Choroid plexus epithelial cell (primary cell): Measurements from ENCODE around the gene MGLL.
"Not testable (repeated sequence)": the region's sequence is repeated elsewhere in the genome, so short reads cannot be mapped to it uniquely, and the experiment has no call there.

ENCODE experiments used
- DNase-seq: peaks from one replicate; pipeline ENCODE4 v3.0.0-alpha.2; 2010; ENCODE audit warnings: low read depth
- H3K4me3 ChIP-seq: 2 replicates; pipeline ENCODE4 v1.5.1; 2011; ENCODE audit warnings: low read depth, mild to moderate bottlenecking, control low read depth, low read length, moderate library complexity
- TF ChIP-seq, protein P1 (sequence below): conservative IDR thresholded peaks from 2 replicates; pipeline ENCODE4 v1.5.1; 2011; ENCODE audit warnings: low read depth, mild to moderate bottlenecking, control low read depth, inconsistent platforms, low read length, moderate library complexity

MGLL gene

DNA sequence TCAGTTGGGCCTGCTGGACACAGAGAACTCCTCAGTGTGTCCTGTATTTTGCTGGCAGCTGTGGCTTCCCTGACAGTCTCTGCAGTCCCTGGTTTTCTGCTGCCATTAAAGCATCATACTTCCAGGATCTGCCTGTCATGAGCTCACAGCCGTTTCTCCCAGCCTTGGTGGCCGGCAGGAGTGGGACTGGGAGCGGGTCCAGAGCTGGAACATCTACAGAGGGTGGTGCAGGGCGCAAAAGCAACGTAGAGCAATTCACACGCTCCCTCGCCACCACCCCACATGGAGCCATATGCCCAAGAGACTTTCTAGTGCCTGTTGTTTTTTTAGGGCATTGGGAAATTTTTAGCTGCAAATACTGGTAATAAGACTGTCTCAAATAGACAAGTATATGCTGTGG is 116.0 kb downstream of the MGLL start:
- TF ChIP-seq, protein P1, sequence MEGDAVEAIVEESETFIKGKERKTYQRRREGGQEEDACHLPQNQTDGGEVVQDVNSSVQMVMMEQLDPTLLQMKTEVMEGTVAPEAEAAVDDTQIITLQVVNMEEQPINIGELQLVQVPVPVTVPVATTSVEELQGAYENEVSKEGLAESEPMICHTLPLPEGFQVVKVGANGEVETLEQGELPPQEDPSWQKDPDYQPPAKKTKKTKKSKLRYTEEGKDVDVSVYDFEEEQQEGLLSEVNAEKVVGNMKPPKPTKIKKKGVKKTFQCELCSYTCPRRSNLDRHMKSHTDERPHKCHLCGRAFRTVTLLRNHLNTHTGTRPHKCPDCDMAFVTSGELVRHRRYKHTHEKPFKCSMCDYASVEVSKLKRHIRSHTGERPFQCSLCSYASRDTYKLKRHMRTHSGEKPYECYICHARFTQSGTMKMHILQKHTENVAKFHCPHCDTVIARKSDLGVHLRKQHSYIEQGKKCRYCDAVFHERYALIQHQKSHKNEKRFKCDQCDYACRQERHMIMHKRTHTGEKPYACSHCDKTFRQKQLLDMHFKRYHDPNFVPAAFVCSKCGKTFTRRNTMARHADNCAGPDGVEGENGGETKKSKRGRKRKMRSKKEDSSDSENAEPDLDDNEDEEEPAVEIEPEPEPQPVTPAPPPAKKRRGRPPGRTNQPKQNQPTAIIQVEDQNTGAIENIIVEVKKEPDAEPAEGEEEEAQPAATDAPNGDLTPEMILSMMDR, result no peak
- H3K4me3 ChIP-seq, result no peak overlapping the region

DNA sequence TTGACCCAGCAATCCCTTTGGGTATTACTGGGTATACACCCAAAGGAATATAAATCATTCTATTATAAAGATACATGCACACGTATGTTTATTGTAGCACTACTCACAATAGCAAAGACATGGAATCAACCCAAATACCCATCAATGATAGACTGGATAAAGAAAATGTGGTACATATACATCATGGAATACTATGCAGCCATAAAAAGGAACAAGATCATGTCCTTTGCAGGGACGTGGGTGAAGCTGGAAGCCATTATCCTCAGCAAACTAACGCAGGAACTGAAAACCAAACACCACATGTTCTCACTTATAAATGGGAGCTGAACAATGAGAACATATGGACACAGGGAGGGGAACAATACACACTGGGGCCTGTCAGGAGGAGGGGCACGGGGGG is 117.5 kb downstream of the MGLL start:
- DNase-seq, result not testable (repeated sequence)

More for the DNA sequence above, 116.0 kb downstream of the MGLL start:
- DNase-seq, result no peak

DNA sequence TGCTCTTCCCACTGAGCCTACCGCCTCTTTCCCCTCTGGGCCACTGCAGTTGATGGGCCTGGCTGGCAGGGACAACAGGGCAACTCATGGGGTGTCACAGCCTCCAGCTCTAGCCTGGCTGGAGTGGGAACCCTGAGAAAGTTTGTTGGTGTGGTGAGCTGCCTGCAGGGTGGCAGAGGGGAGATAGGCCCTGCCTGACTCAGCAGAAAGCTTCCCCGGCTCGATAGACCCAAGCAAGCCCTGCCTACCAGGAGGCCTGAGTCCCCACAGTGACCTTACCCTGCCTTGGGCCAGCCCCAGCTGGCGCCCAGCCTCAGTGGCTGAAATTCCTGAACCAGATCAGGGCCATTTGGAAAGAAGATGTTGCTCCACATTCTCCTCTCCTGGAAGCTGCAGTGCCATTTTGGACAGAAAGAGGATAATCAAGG is 120.2 kb downstream of the MGLL start:
- no peak overlapping the region for H3K4me3 ChIP-seq
- TF ChIP-seq, protein P1, result no peak
- no peak for DNase-seq

More for the DNA sequence above, 117.5 kb downstream of the MGLL start:
- not testable (repeated sequence) for H3K4me3 ChIP-seq

DNA sequence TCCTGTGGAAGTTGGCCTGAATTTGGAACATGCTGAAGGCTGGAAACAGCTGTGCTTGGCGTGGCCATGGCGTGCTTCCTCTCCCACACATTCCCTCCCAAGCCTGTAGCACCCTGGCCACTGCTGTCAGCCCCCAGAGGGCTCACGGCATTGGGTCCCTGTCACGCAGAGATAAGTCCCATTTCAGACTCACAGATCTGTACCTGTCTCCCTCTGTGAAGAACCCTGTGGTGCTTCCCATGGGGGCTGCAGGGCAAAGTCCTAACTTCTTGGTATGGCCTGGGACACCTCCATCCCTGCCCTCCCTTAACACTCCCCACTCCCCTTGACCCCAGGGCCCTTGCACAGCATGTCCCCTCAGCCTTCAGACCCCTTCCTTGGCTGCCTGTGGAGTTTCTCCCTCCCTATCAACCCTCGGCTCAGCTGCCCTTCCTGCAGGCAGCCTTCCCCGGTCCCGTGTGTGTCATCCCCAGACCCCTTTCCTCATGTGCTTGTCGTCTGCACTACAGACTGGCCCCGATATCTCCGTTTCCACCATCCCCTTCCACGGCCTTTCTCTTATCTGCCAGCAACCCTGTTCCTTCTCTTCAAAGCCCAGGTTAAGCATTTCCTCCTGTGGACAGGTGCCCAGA is 120.9 kb downstream of the MGLL start:
- TF ChIP-seq, protein P1, result no peak
- no peak overlapping the region for H3K4me3 ChIP-seq

DNA sequence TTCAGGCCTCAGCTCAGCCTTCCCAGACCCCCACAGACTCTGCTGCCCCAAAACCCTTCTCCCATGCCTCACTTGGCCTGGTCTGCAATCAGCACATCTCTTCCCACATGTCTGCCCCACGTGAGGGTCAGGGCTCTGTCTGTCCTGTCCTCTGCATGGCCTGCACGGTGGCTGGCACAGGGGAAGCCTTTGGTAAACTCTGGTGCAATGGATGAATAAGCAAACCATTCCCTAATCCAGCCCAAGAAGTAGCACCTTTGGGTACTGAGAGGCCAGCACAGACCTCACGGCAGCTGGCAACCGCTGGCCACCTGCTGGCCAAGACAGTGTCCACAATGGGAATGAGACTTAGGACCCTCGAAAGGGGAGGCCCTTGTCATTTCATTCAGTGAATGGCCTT is 121.9 kb downstream of the MGLL start:
- TF ChIP-seq, protein P1, result peak; percentile 6
- no peak for DNase-seq

More for the DNA sequence above, 120.9 kb downstream of the MGLL start:
- DNase-seq, result no peak

DNA sequence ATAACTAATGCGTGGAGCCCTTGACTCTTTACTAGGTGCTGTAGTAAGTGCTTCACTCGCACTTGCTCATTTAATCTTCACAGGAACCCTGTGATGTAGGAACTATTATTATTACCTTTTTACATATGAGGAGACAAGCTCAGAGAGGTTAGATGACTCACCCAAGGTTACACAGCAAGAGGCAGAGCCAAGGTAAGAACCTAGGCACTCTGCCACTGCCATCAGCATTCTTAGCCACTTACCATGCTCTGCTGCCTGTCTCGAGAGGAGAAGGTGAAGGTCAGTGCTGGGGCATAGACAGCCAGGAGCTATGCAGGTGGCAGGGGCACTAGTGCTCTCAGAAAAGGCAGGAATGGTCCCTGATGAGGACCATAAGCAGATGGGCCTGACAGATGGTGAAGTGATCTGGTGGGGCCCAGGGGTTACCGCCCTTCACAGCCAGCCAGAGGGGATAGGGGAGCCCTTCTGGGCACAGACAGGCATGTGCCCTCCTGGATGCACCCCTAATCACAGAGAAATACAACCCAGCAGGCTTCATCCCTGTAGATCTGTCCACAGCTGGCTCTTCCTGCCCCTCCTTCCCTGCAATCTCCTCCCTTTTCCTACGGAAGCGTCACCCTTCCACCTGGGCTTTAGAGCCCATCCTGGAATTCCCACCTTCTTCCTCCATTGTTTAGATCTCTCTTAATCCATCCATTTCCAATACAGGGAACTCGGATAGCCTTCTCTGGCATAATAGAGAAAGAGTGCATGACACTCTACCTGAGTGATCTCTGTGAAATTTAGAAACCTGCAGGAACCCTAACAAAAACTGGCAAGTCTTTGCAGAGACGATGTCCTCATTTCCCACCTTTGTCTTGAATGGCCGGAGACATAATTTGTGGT is 122.7 kb downstream of the MGLL start:
- DNase-seq, result peak; percentile 61
- TF ChIP-seq, protein P1, result no peak

More for the DNA sequence above, 121.9 kb downstream of the MGLL start:
- H3K4me3 ChIP-seq, result no peak overlapping the region

DNA sequence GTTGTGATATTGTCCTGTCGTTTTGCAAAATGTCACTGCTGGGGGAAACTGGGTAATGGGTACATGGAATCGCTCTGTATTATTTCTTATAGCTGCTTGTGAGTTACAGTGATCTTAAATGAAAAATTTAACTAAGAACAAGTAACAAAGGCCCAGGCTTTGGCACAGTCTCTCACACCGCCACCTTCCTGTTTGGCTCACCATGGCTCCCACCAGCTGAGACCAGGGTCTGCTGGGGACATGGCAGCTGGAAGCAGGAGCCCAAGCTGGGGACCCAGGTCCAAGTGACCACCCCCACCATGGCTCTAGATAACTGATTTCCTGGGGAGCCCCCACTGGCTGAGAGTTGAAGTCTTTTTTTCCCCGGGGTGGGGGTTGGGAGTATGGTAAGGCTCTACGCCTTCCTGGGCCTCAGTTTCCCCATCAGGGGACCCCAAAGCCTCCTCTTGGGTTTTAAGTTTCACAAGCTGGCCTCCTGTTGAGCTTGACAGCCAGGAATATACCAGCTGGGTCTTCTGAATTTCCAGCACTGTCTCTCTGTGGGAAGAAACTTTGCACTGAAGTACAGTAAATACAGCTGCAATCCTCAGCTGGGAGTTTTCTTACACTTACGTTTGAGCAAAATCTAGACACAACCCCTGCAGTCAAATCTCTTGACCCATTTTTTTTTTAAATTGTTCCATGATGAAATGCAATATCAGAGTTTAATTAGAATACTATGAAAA is 123.5 kb downstream of the MGLL start:
- TF ChIP-seq, protein P1, result no peak
- peak; percentile 89 for DNase-seq
- H3K4me3 ChIP-seq, result no peak overlapping the region

More for the DNA sequence above, 122.7 kb downstream of the MGLL start:
- no peak overlapping the region for H3K4me3 ChIP-seq
